ENCODE data around the gene PTPRS. TPM values are rescaled to one million over a fixed set of nuclear protein-coding genes. Genes with fewer than 3 reads are reported as not detected.
A peak's percentile ranks its signal among the peaks of the same experiment; 100 is the strongest.

The PTPRS gene
- total RNA-seq, 1 donor = 218 TPM

- H3K27me3 ChIP-seq (ENCODE audit: insufficient read depth, low read length) = no peaks in the 10 kb centered on the region
- peak overlapping the region; percentile 100 for H3K27ac ChIP-seq (ENCODE audit: low read depth, low read length)
- no peaks in the 10 kb centered on the region for H3K79me2 ChIP-seq (ENCODE audit: insufficient read depth, low read length)
- H3K36me3 ChIP-seq (ENCODE audit: insufficient read depth, low read length) = no peaks in the 10 kb centered on the region
- H3K4me2 ChIP-seq (ENCODE audit: insufficient read depth, low read length) = peak overlapping the region; percentile 93
- DNase-seq (ENCODE audit: insufficient read length, low spot score, missing footprints) = peak; percentile 97
- no peaks in the 10 kb centered on the region for H3K9me3 ChIP-seq (ENCODE audit: low read depth, low read length)
- H2AFZ ChIP-seq (ENCODE audit: low read length) = peak overlapping the region; percentile 91
- TF ChIP-seq CTCF (IDR thresholded peaks at IDR 0.05; ENCODE audit: extremely low read depth, low read depth, low read length) = no peak
- no peaks in the 10 kb centered on the region for H4K20me1 ChIP-seq (ENCODE audit: insufficient read depth, low read length)
- H3K4me3 ChIP-seq (ENCODE audit: insufficient read depth, low read length) = peak overlapping the region; percentile 59
- H3K4me1 ChIP-seq (ENCODE audit: insufficient read depth, low read length) = peaks cover 9% of the 10 kb centered on the region
Measured at GRCh38 chr19:5308451-5309437, 31.9 kb downstream of the PTPRS start.

- Histone ChIP-seq H3K9me3 (ENCODE audit: low read depth, low read length) (no peaks in the 10 kb centered on the region), H3K4me1 (ENCODE audit: insufficient read depth, low read length) (peaks cover 9% of the 10 kb centered on the region), H3K4me2 (ENCODE audit: insufficient read depth, low read length) (no peak overlapping the region), H2AFZ (ENCODE audit: low read length) (no peak overlapping the region), H3K36me3 (ENCODE audit: insufficient read depth, low read length) (no peaks in the 10 kb centered on the region), H3K27ac (ENCODE audit: low read depth, low read length) (no peak overlapping the region), H3K4me3 (ENCODE audit: insufficient read depth, low read length) (no peak overlapping the region), H3K79me2 (ENCODE audit: insufficient read depth, low read length) (no peaks in the 10 kb centered on the region), H3K27me3 (ENCODE audit: insufficient read depth, low read length) (peaks cover 2% of the 10 kb centered on the region), H4K20me1 (ENCODE audit: insufficient read depth, low read length) (no peaks in the 10 kb centered on the region)
- TF ChIP-seq CTCF (IDR thresholded peaks at IDR 0.05; ENCODE audit: extremely low read depth, low read depth, low read length) = no peak
- no peak for DNase-seq (ENCODE audit: insufficient read length, low spot score, missing footprints)
Measured at GRCh38 chr19:5307655-5308054, 33.0 kb downstream of the PTPRS start.

GRCh38 chr19:5305163-5305562, 35.4 kb downstream of the PTPRS start:
- DNase-seq (ENCODE audit: insufficient read length, low spot score, missing footprints) = no peak
- H3K27me3 ChIP-seq (ENCODE audit: insufficient read depth, low read length) = peaks cover 2% of the 10 kb centered on the region
- H3K79me2 ChIP-seq (ENCODE audit: insufficient read depth, low read length) = no peaks in the 10 kb centered on the region
- no peak overlapping the region for H2AFZ ChIP-seq (ENCODE audit: low read length)
- no peaks in the 10 kb centered on the region for H3K9me3 ChIP-seq (ENCODE audit: low read depth, low read length)
- H3K4me1 ChIP-seq (ENCODE audit: insufficient read depth, low read length) = peaks cover 9% of the 10 kb centered on the region
- no peak overlapping the region for H3K4me3 ChIP-seq (ENCODE audit: insufficient read depth, low read length)
- H3K36me3 ChIP-seq (ENCODE audit: insufficient read depth, low read length) = no peaks in the 10 kb centered on the region
- H3K4me2 ChIP-seq (ENCODE audit: insufficient read depth, low read length) = no peak overlapping the region
- TF ChIP-seq CTCF (IDR thresholded peaks at IDR 0.05; ENCODE audit: extremely low read depth, low read depth, low read length) = no peak
- H3K27ac ChIP-seq (ENCODE audit: low read depth, low read length) = no peak overlapping the region
- H4K20me1 ChIP-seq (ENCODE audit: insufficient read depth, low read length) = no peaks in the 10 kb centered on the region

DNA sequence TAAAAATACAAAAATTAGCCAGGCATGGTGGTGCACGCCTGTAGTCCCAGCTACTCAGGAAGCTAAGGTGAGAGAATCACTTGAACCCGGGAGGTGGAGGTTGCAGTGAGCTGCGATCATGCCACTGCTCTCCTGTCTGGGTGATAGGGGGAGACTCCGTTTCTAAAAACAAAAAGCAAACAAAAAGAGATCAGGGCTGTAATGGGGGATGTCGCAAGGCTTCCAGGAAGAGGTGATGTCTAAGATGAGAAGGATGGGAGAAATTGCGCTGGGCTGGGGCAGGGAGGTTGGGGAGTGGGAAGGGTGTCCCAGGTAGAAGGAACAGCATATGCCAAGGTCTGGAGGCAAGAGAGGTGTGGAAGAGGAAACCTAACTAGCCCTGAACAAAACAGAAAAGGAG, 36.1 kb downstream of the PTPRS start:
- no peak for TF ChIP-seq CTCF (IDR thresholded peaks at IDR 0.05; ENCODE audit: extremely low read depth, low read depth, low read length)
- Histone ChIP-seq H3K36me3 (ENCODE audit: insufficient read depth, low read length) (no peaks in the 10 kb centered on the region), H2AFZ (ENCODE audit: low read length) (no peak overlapping the region), H3K4me1 (ENCODE audit: insufficient read depth, low read length) (peaks cover 9% of the 10 kb centered on the region), H3K9me3 (ENCODE audit: low read depth, low read length) (no peaks in the 10 kb centered on the region), H3K4me3 (ENCODE audit: insufficient read depth, low read length) (no peak overlapping the region), H3K79me2 (ENCODE audit: insufficient read depth, low read length) (no peaks in the 10 kb centered on the region), H3K27me3 (ENCODE audit: insufficient read depth, low read length) (peaks cover 2% of the 10 kb centered on the region), H3K27ac (ENCODE audit: low read depth, low read length) (no peak overlapping the region), H4K20me1 (ENCODE audit: insufficient read depth, low read length) (no peaks in the 10 kb centered on the region), H3K4me2 (ENCODE audit: insufficient read depth, low read length) (no peak overlapping the region)
- no peak for DNase-seq (ENCODE audit: insufficient read length, low spot score, missing footprints)

All from osteoblast (primary cell).